HuH-7.5 (cell line): ENCODE data around the gene ACER2.
"Not testable (repeated sequence)": the region's sequence is repeated elsewhere in the genome, so short reads cannot be mapped to it uniquely, and the experiment has no call there.

ENCODE experiments used
- DNase-seq: peaks from one replicate; pipeline ENCODE4 v3.0.0; 2011; ENCODE audit warnings: low spot score

ACER2 gene

DNA sequence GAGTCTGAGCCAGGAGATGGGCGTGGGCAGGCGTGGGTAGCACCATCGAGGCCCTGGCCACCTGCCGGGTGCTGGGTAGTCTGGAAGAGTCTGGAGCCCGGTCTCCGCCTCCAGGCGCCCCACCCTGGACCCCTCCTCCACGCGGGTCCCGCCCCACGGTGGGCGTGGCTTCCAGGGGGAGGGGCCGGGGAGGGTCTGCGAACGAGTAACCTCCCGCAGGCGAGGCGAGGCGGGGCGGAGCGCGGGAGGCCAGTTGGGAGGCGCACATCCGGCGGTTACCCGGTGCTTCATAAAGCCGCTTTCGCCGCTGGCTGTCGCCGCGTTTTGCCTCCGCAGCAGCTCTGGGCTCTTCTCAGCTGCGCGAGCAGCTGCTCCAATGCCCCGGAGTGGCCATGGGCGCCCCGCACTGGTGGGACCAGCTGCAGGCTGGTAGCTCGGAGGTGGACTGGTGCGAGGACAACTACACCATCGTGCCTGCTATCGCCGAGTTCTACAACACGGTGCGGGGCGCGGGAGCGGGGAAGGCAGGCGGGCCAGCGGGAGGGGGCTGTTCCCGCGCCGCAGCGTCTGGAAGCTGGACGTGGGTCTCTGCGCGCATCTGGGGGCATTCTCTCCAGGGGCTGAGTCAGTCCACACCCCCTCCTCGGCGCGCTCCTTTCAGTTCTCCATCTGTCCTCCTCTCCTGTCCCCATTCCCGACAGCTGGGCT, at the start of gene ACER2:
TSS of gene ACER2 (plus strand) at position 317 of the 708 bp plus-strand sequence. CDS start at position 393, 76 bp downstream.
- peak; percentile 68 for DNase-seq

GRCh38 chr9:19369107-19369506, 39.7 kb upstream of the ACER2 start:
- no peak for DNase-seq

DNA sequence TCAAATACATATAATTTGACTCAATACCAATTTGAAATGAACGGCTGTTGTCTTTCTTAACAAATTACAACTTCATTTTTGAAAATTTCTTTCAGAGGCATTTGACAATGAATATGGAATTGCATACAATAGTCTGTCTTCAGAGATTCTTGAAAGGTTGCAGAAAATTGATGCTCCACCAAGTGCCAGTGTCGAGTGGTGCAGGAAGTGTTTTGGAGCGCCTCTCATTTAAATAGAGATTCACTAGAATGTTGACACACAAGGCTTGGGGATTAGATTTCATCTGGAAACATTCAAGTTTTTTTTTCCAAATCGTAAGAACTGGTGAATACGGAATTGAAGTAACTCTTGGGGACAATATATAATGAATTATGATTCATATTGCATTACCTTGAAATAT, 36.9 kb upstream of the ACER2 start:
- DNase-seq, result no peak

GRCh38 chr9:19372567-19372966, 36.2 kb upstream of the ACER2 start:
- DNase-seq, result no peak

DNA sequence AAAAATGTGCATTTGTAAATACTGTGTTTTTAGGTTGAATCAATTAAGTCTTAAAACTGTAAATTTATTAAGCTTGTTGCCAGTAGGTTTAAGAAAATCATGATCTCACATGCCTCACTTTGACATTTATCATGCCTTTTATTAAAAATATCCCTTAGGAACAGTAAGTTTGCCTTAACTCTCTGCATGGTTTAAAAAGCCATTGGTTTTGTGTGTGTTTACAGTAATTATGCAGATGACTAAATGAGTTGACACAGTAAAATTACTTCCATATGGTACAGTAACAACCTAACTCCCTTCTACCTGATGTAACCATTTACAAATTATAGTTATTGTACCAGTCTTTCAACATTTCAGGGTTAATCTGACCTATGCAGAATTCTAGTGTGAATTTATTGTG, 35.3 kb upstream of the ACER2 start:
- no peak for DNase-seq

- DNase-seq, result no peak
Measured at GRCh38 chr9:19375538-19375937, 33.3 kb upstream of the ACER2 start.

GRCh38 chr9:19376931-19377330, 31.9 kb upstream of the ACER2 start:
- no peak for DNase-seq

DNA sequence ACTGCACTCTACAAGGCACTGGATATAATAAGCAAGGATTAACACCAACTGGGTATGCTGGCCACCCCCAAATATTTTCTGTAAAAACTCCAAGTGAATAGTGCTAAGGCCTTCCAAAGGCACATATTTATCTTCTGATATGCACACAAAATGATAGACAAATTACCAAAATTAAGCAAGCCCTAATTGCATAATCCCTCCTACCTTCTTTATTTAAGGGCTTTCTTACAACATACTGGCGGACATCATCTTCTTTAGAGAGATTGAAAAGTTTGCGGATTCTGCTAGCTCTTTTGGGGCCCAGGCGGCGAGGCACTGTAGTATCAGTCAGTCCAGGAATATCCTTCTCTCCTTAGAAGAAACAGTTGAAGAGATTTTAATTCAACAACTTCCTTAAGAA, 30.6 kb upstream of the ACER2 start:
- DNase-seq, result no peak

DNA sequence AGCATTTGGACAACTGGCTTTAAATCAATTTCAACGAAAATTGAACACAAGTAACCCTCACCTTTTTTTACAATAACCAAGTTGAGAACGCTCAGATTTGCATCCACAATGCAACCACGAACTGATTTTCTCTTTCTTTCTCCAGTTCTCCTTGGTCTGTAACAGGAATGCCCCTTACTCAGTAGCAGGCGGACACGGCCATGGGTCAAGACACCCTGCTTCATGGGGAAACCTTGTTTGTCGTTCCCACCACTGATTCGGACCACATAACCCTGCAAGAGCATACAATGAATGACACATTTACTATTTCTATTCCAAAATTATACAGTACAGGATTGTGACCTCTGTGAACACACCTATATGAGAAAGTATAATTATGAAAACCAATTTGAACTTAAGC, 30.2 kb upstream of the ACER2 start:
- no peak for DNase-seq

DNA sequence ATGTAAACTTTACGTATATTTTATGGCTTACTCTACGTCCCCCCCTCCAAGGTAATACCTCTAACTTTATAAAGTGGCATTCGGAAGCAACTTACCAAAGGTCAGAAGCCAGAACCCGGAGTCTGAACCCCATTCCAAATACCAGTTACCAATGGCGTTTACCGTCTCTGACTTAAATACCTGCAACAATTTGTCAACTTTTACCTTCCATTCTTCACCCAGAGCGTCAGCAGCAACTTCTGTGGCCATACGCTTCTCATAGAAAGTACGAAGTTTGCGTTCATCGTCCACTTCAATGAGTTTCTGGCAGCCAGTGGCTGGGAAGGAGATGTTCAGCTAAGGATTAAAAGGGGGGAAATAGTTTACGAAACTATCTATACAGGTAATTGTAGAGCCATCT, 29.5 kb upstream of the ACER2 start:
- DNase-seq, result no peak

DNA sequence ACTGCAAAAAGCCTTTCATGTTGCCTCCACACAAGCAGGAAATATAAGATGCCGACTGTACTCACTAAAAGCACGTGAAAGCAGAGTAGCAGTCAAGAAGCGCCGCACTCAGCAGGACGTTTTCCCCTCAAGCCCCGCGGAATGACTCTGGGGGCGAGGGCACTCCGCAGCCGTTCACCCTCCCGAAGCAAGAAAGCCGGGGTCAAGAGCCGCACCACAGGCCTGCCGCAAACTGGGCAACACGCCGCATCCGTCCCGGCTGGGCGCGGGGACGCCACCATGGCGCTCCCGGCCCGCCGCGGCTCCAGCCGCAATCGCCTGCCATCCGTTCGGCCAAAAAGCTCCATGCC, 29.1 kb upstream of the ACER2 start:
- DNase-seq, result no peak

DNA sequence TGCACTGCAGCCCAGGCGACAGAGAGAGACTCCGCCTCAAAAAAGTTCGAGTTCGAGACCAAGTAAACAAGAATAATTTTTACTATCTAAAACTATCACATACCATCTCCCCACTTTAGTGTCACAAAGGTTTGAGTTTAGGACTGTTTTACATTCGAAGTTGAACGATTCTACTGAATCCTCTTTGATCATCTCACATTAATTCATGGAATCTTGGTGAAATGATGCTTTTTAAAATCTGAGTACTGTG, 28.1 kb upstream of the ACER2 start:
- DNase-seq, result no peak

DNA sequence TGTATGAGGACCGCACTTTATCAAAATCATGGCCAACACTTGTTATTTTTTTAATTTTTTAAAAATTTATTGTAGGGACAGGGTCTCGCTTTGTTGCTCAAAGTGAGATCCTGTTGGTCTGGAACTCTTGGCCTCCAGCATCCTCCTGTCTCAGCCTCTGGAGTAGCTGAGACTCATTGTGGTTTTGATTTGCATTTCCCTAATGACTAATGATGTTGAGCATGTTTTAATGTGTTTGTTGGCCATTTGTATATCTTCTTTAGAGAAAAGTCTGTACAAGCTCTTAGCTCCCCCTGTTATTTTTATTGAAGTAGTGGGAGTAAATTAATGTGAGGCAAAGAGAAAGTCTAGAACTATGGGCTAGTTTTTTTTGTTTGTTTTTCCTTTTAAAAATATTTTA, 27.2 kb upstream of the ACER2 start:
- DNase-seq, result no peak

DNA sequence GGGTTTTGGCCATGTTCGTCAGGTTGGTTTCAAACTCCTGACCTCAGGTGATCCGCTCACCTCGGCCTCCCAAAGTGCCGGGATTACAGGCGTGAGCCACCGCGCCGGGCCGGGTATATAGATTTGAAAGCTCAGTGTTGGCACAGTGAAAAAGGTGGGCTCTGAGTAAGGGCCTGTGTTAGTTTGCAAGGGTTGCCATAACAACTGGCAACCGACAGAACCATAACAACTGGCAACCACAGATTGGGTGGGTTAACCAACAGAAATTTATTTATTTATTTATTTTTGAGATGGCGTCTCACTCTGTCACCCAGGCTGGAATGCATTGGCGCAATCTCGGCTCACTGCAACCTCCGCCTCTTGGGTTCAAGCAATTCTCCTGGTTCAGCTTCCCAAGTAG, 23.6 kb upstream of the ACER2 start:
- not testable (repeated sequence) for DNase-seq

GRCh38 chr9:19385786-19386501, 22.9 kb upstream of the ACER2 start:
- no peak for DNase-seq

GRCh38 chr9:19386502-19387044, 22.2 kb upstream of the ACER2 start:
- DNase-seq, result no peak

DNA sequence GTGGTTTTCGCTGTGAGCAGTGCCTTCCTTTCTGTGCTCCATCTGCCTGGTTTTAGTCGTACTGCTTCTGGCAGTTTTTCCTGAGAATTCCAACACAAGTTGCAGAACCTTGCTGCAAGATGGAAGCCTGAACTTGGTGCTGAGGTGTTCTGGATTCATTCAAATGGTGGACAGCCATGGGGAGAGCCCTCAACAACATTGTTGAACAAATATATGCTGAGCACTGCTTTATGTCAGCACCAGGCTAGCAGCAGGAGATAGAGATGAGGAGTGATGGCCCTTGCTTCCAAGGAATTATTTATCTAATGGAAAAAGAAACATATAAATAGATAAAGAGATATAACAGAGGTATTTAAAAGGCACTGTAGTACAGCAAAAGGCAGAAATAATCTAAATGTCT, 21.5 kb upstream of the ACER2 start:
- no peak for DNase-seq

DNA sequence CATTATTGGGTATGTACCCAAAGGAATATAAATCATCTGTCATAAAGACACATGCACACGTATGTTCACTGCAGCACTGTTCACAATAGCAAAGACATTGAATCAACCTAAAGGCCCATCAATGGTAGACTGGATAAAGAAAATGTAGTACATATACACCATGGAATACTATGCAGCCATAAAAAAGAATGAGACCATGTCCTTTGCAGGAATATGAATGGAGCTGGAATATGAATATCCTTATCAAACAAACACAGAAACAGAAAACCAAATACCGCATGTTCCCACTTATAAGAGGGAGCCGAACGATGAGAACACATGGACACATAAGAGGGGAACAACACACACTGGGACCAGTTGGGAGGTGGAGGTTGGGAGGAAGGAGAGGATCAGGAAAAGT, 19.3 kb upstream of the ACER2 start:
- not testable (repeated sequence) for DNase-seq

DNA sequence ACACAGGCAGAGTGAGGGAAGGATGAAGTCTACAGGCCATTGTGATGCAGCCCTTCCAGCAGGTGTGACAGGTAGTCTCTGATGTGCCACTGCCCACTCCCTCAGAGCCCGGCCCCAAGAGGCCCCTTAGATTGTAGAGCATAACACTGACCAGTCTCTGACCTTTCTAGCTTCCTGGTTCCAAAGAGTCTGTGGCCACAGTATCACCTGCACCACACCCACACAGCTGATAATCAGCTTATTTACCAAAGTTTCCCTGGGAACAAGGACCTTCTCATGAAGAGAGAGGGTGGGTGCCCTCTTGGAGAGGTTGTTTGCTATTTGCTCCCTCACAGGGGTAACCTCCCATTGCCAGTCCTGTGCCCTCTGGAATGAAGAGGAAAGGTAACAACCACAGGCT, 11.0 kb upstream of the ACER2 start:
- no peak for DNase-seq

DNA sequence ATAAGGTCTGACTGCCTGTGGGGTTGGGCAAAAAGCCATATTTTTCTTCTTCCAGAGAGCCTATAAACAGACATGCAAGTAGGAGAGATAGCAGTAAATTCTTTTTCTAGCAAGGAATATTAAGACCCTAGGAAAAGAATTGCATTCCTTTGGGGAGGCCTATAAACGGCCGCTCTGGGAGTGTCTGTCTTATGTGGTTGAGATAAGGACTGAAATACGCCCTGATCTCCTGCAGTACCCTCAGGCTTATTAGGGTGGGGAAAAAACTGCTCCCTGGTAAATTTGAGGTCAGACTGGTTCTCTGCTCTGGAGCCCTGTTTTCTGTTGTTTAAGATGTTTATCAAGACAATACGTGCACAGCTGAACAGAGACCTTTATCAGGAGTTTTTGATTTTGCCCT, 5.6 kb upstream of the ACER2 start:
- not testable (repeated sequence) for DNase-seq

DNA sequence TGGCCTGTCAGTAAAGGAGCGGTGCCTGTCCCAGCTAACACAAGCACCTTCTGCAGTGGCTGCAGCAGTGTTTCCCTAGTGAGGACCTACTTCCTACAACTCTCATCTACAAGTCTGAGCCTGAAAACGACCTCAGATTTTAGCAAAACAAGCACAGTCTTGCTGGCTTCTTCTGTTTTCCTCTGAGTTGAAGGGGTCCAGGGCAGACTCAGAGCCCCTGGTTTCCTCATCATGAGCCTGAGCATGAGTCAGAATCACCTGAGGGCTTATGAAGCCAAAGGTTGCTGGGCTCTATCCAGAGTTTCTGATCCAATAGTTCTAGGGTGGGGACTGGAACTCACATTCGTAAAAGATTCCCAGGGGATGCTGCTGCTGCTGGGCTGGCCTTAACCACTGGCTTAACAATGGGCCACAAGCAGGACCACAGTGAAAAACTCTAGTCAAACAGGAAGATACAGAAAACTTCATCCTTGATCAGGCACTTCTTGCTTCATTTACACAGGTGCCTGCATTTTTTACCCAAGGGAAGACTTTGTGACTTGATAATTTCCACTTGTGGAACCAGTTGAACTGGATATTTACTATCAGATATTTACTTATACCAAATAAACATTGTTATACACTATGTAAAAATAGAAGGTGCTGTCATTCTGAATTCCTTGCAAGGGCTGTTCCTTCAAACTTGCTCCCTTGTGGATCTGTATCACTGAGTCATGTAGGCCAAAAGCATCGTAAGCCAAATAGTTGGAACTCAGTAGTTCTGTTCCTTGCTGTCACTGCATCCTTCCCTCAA, 4.3 kb upstream of the ACER2 start:
- no peak for DNase-seq

GRCh38 chr9:19405771-19406170, 3.0 kb upstream of the ACER2 start:
- no peak for DNase-seq

GRCh38 chr9:19408316-19408692, 505 bp upstream of the ACER2 start:
- DNase-seq, result no peak
